Endometrial microvascular endothelial cells (primary cell): ENCODE results near the gene ANKS1B. TPM values are rescaled to one million over a fixed set of nuclear protein-coding genes. Genes with fewer than 3 reads are reported as not detected.

Source experiments
- in situ Hi-C: cut with HindIII; loops from 2 replicates; pipeline ENCODE4 v1.10.0; 2017; ENCODE audit warnings: low sequenced_read_pairs, low pct_unique_long_range_greater_than_20kb; ENCODE audit errors: inconsistent ontology term
- total RNA-seq: library from RNA; depleted of rRNA; stranded (reverse); fragments of >200 nt; gene quantifications from one replicate; pipeline ENCODE4 v1.2.3, GENCODE V29; 2015; ENCODE audit errors: inconsistent ontology term

Gene ANKS1B
- total RNA-seq, 1 donor from 2014 or later: not detected

- in situ Hi-C loops: no loop called here
These were observed 772.5 kb downstream of the ANKS1B start for GRCh38 chr12:99212275-99212674.

DNA sequence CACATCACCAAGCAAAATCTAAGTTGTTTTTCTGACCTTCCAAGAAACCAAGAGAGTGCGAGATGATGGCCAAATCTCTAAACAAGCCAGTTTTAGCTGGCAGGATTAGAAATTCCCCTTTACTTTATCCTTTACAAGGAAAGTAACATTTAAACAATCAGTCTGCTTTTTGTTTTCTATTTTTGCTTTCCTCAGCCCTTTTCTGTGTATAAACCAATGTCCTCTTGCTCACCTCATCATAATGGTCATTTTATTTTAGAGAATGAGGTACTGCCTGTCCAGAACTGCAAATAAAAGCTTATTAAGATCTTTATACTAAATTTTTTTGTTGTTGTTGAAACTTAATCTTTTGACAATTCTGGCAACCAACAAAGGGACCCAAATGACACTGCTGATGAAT is 779.6 kb downstream of the ANKS1B start:
- in situ Hi-C loops: no loop called here

DNA sequence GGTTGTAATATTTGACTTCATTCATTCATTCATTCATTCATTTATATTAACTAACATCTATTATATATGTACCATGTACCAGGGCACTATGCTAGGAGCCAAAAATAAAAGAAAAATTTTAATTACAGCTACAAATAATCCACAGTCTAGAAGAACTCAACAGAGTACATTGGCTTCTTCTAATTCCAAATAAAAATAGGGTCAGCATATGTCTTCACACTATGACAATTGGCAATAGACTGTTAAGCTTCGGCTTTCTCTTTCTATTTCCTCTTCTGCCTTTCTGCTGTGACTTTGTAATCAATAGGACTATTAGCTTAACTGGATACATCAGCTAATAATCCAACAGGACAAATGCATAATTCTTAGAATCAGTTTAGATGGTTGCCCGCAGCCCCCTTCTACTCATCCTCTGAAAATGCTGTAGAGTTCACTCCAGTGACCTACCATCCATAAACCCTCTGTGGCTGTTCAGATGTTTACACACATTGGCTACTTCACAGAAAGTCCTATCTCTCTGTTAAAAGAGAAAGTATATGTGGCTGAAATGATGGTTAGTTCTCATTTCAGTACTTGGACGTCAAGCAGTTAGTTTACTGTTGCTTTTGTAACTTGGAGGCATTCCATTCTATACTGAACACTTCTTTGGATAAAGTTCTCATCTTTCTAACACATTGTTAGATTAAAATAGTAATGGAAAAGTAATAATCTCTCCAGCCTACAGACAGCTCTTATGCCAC is 782.7 kb downstream of the ANKS1B start:
- in situ Hi-C loops: no loop called here

DNA sequence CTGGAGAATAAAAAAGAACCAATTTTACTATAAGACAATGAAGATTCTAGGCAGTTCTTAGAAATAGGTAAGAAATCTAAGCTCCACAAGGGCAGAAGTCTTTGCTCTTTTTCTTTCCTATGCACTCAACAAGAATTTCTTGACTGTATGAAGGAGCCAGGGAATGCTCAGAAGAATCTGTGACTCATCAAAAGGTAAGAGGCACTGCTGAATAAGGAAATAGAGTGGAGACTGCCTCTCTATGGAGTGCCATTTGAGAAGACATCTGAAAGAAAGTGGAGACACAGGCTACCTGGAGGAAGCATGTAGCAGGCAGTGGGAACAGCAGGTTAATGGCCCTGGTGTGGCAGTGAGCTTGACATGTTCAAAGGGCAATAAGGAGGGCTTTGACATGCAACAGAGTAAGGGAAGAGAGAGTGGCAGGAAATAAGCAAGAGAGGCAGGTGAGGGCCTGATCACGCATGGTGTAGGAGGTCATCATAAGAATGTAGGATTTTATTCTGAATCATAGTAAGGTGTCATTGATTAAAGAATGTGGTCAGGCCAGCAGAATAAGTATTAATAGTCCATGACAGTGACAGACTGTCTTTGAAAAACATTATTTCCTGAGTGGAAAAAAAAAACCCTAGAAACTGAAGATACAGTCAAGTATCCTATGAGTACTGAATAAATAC is 783.9 kb downstream of the ANKS1B start:
- in situ Hi-C loops: no loop called here

- in situ Hi-C loops: no loop called here
These were observed 789.3 kb downstream of the ANKS1B start for GRCh38 chr12:99195474-99195873.

DNA sequence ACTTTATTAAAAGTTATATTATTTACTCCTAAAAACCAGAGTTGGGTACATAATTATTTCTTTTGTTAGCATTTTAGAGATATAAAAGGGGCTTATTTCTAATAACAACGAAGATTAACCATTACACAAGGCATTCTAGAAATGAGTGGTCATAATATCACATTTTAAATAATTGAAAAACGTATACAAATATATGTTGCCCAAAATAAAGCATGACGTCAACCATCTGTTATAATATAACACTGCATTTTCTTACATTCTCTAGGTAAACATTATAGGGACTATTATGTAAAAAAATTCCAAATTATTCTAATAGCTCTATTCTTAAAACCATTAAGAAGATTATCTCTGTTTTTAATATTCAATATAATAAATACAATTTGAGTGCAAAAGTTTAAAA is 792.2 kb downstream of the ANKS1B start:
- in situ Hi-C loops: no loop called here

DNA sequence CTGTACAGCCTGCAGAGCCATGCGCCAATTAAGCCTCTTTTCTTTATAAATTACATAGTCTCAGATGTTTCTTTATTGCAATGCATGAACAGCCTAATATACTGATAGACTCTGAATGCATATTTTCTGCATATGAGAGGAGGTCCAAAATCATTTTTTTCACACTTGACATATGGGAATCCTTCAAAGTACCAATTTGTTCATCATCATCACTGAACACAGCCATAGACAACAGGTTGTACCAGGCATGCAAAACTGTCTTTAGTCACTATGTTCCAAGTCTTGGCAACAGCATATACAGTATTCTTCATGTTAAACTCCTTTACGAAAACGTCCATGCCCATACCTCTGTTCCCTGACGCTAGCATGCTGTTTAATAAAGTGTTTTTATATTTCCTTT is 807.9 kb downstream of the ANKS1B start:
- in situ Hi-C loops: no loop called here

GRCh38 chr12:99170461-99170860 is 814.3 kb downstream of the ANKS1B start:
- in situ Hi-C loops: no loop called here

DNA sequence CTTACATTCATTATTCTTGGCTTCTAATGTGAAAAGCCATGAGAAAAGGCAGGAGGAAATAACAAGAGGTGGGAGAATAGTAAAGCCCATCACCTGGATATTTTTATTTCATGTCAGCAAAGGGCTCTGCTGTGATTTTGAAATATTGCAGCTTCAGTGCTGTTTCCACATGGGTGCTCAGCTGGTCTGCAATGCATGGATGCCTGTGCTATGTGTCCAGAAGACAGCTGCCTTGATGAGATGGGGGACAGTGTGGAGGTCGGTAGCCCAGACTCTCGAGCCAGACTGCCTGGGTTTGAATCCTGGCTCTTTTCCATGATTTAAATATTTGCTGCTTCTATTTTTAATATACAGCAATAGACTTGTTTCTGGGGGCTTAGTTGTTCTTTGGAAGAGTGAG is 814.7 kb downstream of the ANKS1B start:
- in situ Hi-C loops: no loop called here

- in situ Hi-C loops: no loop called here
These were observed 826.8 kb downstream of the ANKS1B start for GRCh38 chr12:99157946-99158345.

GRCh38 chr12:99154983-99155336 is 829.8 kb downstream of the ANKS1B start:
- in situ Hi-C loops: no loop called here

DNA sequence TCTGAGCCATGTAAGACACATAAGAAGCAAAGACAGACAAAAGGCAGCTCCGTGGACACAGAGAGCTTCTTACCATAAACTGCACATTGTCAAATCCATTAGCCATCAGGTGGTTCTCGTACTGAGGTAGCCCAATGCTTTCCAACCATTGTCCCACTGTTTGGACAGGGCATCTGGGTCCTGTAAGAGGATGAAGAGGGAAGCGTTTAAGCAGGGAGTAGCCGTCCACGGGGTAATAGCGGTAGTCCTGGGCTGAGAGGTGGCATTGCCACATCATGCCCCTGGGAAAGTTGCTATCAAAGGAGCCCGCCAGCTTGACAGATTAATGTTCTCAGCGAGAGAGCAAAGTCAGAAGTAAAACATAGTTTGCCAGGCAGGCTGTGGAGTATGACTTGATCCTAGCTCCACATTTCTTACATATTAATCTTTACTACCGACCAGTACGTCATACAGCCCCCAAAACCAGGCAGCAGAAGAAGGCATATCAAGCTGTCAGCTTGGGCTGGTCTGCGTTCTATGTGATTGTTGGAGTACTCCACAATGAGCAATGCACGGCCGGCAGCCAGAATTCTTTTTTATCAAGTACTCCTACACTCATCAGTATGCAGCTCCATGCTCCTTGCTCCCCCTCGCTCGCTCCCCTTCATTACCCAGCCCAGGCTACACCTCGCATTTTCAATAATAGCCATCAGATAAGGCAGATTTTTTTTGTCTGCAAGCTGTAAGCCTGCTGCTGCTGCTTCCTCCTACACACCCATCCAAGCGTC is 830.3 kb downstream of the ANKS1B start:
- in situ Hi-C loops: no loop called here

DNA sequence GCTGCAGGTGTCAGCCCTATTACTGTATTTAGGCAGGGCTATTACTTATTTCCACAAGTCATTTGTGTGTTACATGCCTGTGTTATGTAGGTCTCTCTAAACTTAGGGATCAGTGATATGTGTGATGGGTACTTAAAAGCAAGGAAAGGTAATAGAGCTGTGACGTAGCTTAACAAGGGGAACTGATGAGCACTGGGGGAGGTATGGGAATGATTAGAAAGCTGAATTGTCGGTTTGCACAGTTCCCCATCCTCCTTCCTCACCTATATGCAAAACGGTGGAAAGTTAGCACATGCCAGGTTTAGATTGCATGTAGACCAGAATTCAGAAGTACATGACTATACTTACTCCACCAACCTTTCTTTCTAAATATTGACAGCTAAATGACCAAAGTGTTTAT is 831.4 kb downstream of the ANKS1B start:
- in situ Hi-C loops: no loop called here

GRCh38 chr12:99152337-99152736 is 832.4 kb downstream of the ANKS1B start:
- in situ Hi-C loops: no loop called here

DNA sequence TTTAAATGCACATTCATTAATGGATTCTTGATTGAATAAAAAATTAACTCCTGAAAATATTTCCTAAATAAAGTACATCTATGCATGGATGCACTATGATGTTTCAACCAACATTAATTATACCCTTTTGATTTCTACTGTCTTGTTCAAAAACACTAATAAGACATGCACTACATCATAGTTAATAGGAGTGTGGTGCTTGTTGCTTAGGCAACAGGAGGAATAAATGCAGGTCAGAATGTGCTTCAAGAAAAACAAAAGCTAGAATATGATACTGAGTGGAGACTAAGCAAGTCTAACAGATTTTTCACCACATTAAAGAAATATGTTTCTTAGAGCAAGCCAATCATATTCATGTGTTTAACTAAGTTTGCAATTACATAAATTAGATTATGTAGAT is 833.0 kb downstream of the ANKS1B start:
- in situ Hi-C loops: no loop called here

- in situ Hi-C loops: no loop called here
These were observed 837.6 kb downstream of the ANKS1B start for GRCh38 chr12:99147130-99147529.

GRCh38 chr12:99146730-99147129 is 838.0 kb downstream of the ANKS1B start:
- in situ Hi-C loops: no loop called here

DNA sequence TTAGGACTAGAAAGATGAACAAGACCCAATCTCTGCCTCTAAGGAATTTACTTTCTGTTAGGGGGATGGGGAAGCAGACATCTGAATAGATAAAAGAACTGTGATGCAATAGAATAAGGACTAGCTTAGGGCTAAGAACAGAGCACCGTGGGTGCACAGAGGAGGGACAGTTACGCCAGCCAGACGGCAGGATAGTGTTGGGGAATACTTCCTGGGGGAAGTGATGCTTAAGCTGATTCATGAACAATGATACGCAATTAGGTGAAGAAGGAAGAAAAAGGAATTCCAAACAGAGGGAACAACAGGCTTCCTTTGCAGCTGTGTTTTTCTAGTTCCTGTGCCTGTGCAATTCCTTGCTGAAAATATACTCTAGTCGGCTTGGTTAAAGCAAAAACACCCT is 838.6 kb downstream of the ANKS1B start:
- in situ Hi-C loops: no loop called here

GRCh38 chr12:99142651-99143050 is 842.1 kb downstream of the ANKS1B start:
- in situ Hi-C loops: no loop called here
